Ovary (tissue), 3 donors: Measurements from ENCODE around the gene CADPS2.

Source experiments
- CTCF ChIP-seq, 3 donors: fragments of 450-650 bp in 2 of 3; fragments of 200-600 bp in 1 of 3; IDR thresholded peaks; one replicate each; pipeline versions ENCODE4 v1.5.1 to v1.8.0; 2016 to 2022; ENCODE audit warnings: antibody characterized with exemption in 3 of 3, mild to moderate bottlenecking in 1 of 3
- EP300 ChIP-seq: sonication (generic); formaldehyde crosslinking; IDR thresholded peaks from one replicate; pipeline ENCODE4 v1.6.1; 2017; ENCODE audit warnings: antibody characterized with exemption
- POLR2A ChIP-seq: fragments of 450-650 bp; IDR thresholded peaks from one replicate; pipeline ENCODE4 v1.6.1; 2017; ENCODE audit warnings: antibody characterized with exemption, mild to moderate bottlenecking, moderate library complexity
- donor health status: DM: no; HTN: no; CAD: no.

GRCh38 chr7:122457969-122458368 is 428.3 kb downstream of the CADPS2 start:
- TF ChIP-seq CTCF (IDR thresholded peaks at IDR 0.05) (no peak), EP300 (no peak), POLR2A (no peak)
